Stimulated activated CD8-positive, alpha-beta memory T cell treated with anti-CD3 and anti-CD28 coated beads, Interleukin-12 subunit alpha, Interleukin-12 subunit beta, amount 100 ng/mL, for 1 hour (primary cell): ENCODE results near the gene KCNQ1.

Source experiments
- DNase-seq: peaks from one replicate; pipeline ENCODE4 v3.0.0-alpha.2; 2020; ENCODE audit warnings: low read depth

KCNQ1 gene

DNA sequence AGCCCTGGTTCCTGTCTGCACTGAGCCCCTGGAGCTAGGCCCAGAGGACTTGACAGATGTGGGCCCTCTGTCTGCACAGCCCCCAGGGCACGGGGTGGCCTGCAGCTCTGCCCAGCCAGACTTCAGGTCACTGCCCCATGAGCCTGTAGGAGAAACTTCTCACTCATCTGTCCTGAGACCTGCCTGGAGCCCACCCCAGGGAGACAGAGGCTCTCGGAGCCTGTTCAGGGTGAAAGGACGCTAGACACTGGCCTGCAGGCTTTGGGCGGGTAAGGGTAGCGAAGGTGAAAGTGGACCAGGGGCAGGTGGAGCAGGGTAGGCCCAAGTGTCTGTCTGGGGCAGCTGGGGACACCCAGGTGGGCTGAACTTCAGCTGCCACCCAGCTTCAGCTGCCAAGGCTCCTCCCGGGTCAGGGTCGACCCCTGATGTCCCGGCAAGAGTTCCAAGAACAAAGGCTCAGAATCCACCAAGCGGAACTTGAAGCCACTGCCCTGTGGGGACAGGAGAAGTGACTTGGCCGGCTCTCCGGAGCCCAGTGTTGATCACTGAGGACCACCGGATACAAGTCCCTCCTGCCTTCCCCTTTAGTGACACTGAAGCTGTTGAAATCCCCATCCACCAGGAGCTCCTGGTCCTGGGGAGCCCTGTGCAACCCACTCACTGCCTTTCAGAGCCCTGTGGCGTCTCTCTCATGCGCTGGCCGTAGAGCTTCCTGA lies 90.3 kb downstream of the KCNQ1 start:
- no peak for DNase-seq

- DNase-seq, result no peak
Measured at GRCh38 chr11:2535673-2536439, 91.0 kb downstream of the KCNQ1 start.

- no peak for DNase-seq
Measured at GRCh38 chr11:2536440-2536989, 91.7 kb downstream of the KCNQ1 start.

- no peak for DNase-seq
Measured at GRCh38 chr11:2537010-2537705, 92.3 kb downstream of the KCNQ1 start.

DNA sequence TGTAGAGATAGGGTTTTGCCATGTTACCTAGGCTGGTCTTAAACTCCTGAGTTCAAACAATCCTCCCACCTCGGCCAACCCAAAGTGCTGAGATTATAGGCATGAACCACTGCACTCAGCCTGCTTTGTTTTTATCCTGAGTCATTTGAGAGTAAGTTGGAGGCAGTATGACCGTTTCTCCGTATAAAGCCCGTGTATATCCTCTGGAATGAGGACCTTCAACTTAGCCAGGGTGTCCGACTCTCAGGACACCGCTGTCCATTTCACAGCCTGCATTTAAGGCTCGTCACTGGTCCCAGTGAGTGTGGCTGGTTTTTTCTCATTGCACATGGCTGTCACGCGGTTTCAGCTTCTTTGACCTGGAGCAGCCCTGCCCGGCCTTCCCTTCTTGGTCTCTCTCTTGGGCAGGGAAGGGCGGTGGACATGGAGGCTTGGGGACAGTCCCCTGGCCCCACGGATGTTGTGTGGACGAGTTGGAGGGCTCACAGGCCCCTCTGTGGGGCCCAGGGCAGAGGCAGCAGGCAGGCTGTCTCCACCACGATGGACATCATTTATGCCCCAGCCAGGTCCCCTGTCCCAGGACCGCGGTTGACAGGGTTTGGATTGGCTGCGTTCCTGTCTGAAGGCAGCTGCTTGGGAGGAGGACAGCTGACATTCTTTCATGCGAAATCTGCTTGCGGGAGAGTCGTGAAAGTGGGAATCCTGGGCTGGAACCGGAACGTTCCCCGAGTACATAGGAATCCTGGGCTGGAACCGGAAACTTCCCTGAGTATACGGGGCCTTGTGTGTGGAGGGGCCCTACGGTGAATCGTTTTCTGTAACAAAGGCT lies 93.3 kb downstream of the KCNQ1 start:
- no peak for DNase-seq

GRCh38 chr11:2538951-2539350 lies 94.1 kb downstream of the KCNQ1 start:
- DNase-seq, result no peak

DNA sequence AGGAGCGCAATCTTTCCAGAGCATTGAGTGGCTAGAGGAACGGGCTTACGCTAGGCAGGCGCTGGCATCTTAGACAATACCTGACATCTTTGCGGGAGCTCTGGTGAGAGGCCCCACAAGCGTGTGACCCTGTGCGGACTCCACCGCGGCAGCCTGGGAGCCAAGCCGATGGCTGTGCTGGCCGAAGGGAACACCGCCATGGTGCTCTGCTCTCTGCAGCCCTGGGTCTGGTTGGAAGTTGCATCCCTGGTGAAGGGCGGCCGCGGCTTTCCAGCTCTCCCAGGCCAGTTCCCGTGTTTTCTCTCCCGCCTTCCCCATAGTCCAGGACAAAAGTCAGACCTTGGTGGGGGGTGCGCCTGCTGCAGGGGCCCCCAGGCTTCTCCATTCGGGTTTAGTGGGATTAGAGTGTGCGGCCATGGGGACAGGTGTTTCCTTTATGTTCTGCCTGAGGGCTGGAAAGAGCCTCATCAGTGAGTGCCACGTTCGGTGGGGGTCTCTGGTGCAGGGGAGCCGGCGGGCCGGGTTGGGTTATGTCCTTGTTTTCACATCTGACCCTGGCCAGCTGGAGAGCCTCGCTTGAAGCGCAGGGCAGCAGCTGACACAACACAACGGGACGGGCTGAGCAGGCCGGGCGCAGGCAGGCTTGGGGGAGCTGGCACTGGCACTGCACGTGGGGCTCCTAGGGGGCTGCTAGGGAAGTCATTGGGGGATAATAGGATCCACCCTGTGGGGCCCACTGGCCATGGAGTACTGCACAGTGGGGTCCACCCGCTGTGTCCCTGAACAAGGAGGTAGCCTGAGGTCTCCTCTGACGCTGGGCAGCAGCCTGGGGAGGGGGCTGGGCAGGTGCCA lies 94.8 kb downstream of the KCNQ1 start:
- no peak for DNase-seq

DNA sequence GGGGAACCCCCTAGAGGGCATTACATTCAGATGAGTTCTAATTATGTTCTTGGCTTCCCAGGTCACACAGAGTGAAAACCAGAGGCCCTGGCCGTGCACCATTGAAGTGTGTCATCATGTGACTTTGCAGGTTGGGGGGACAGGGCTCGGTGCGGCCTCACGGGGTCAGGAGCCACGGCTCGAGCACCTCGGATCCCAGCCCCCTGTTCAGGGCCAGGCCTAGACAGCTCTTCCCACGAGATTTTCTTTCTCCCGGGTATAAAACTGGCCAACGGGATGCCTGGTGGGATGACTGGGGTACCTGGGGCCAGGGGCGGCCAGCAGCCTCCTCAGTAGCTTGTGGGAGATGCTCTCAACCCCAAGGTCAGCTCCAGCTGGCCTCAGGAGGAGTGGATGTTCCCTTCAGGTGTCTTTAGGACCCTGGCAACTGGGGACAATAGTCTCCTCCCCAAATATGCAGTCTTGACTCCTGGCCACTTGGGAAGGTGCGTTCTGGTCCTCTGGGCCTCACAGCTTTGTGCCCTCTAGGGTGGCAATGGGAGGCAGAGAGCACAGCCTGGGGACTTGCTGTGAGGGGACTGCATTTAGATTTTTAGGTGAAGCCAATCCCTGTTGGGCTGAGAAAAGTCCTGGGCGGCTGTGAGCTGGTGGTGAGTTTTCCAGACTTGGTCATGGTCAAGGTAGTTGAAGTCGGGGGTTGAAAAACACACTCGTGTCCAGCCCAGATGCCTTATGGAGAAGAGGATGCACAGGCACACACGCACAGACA lies 95.6 kb downstream of the KCNQ1 start:
- DNase-seq, result no peak

- no peak for DNase-seq
Measured at GRCh38 chr11:2540992-2541680, 96.3 kb downstream of the KCNQ1 start.

- no peak for DNase-seq
Measured at GRCh38 chr11:2541881-2542361, 97.1 kb downstream of the KCNQ1 start.

GRCh38 chr11:2542406-2542805 lies 97.6 kb downstream of the KCNQ1 start:
- no peak for DNase-seq

DNA sequence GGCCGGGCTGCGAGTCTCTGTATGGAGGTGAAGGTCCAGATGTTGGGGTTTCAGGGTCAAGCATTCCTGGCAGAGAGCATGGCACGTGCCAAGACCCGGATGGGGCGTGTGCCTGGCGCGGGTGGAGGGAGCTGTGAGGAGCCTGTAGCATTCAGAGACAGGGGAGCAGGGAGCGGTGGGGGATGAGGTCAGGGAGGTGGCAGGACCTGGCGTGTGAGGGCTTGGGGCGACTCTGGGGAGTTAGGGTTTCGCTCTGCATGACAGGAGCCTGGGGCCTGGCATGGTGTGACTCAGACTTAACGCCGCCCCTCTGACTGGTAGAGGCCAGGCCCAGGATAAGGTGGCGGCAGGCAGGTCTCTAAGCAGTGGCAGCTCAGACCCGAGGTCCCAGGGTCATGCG lies 103.0 kb downstream of the KCNQ1 start:
- no peak for DNase-seq

GRCh38 chr11:2548596-2548995 lies 103.8 kb downstream of the KCNQ1 start:
- DNase-seq, result no peak

GRCh38 chr11:2549080-2549479 lies 104.3 kb downstream of the KCNQ1 start:
- DNase-seq, result no peak

GRCh38 chr11:2549491-2549875 lies 104.7 kb downstream of the KCNQ1 start:
- DNase-seq, result no peak

DNA sequence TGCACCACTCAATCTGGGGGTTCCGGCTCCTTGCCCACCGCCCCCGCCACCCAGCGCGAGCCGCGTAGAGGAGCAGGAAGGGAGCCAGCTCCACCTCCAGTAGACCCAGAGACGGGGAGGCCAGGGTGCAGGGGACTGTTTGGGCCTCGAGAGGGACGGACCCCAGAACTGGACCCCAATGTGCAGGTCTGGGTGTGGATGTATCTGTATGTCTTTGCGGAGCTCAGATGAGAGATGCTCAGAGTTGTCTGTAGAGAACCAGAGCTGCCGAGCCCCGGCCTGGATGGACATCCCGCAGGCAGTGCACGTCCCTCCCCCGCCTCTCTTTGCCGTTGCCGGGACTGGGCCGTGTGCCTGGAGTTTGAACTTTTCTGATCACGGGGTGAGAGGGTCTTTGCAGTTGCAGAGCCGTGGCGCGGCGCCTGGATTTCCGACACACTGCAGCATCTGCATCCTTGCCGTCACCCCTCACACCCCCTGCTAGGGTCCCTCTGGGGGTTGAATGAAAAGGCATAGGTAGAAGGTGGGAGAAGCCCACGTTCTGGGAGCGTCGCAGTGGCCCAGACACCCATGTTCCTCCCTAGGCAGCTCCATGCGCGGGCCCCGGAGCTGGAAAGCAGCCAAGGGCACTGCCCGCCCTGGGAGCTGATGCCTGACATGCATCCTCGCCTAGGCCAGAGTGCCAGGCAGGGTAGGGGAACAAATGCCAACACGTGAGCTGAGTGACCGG lies 105.2 kb downstream of the KCNQ1 start:
- DNase-seq, result no peak

- no peak for DNase-seq
Measured at GRCh38 chr11:2550606-2550970, 105.8 kb downstream of the KCNQ1 start.

GRCh38 chr11:2551131-2551530 lies 106.3 kb downstream of the KCNQ1 start:
- no peak for DNase-seq

DNA sequence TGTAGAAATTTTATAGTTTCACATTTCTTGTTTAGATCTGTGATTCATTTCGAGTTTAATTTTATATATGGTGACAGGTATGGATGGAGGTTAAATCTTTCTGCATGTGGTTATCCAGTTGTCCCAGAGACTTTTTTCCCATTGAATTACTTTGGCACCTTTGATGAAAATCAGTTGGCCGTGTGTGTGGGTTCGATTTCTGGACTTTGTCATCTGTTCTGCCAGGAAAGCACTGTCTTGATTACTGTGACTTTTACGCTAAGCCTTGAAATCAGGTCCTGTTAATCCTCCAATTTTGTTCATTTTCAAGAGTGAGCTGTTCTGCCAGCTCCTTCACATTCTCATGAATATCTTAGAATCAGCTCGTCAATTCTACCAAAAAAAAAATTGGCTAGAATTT lies 107.4 kb downstream of the KCNQ1 start:
- no peak for DNase-seq
